Inferior parietal cortex (tissue), 1 donor: ENCODE data around the gene SYT13.
"Not testable (repeated sequence)": the region's sequence is repeated elsewhere in the genome, so short reads cannot be mapped to it uniquely, and the experiment has no call there.

Source experiments
- DNase-seq: peaks from one replicate; pipeline ENCODE4 v3.0.0-alpha.2; 2016; ENCODE audit errors: extremely low spot score

The SYT13 gene

DNA sequence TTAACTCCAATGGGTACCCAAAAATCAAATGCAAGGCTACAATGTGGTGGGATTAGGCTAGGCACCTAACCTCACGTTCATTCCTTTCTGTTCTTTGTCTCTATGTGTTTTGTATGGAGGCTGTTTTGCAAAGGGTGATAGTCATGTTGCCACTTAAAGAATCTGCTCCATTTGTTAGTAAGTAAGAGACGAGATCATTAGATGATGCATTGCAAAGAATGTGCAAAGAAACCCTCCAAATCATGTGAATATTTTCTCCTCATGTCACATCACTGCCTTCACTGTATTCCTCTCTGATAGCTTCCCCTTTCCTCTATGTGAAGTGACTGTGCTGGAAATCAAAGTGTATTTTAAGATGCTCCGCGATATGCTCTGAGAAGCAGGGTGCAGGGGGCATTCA is 11.9 kb downstream of the SYT13 start:
- no peak for DNase-seq

DNA sequence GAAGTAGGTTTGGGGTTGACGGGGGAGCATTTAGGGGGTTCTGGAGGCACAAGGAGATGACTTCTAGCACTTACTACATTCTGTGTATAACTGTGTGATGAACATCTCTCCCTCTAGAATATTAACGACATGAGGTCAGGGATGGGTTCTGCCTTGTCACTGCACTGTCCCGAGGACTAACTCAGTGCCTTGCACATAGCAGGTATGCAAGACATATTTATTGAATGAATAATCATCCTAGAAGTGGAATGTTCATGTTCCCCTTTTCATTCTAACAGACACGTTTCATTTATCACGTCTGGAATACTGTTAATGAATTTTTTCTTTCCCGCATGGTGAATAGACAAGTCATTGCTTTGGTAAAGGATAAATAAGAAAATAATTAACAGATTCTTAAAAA is 12.6 kb downstream of the SYT13 start:
- no peak for DNase-seq

DNA sequence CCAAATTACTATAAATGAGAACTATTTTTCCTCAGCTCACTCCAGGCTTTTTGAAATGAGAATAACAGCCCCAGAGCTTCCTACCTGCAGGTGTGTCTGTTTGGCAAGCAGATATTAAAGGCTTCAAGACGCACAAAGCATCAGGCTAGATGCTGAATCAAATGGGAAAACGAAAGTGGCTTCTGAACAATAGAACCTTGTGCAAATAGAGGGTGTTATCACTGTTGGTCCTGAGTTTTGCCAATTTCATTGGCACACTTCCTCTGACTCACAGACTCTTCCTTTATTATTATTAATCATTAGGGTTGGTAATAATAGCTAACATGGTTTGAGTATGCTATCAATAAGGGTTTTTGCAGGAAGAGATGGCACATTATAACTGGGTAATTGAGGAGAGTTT is 13.4 kb downstream of the SYT13 start:
- no peak for DNase-seq

DNA sequence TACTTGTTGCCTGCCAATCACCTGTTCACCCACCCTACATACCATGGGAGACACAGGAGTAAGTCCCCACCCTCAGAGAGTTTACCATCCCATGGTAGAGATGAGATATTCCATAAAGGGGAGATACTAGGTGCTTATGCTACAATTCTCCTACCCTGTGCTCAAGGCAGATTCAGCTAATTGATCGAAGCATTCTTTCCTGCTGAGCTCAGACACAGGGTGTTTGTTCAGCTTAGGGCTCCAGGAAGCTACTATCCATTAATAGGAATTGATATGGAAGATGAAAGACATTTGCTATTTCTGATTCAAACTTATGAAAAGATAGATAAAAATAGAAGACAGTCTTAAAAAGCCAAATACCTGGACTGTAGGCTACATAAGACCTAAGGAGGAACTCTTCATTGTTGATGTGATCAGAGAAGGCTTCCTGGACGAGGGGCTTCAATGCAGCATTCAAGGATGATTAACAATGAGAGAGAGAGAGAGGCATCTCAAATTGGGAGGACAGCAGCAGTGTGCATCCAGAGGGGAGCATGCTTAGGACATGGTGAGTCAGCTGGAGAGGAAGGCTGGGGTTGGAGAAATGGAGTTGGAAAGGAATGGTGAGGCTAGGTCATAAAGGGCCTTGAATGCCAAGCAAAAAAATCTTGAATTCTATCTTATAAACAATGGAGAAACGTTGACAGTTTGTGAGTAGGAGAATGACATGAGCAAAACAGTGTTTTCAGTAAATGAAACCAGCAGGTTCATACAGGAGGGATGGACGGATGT is 15.0 kb downstream of the SYT13 start:
- no peak for DNase-seq

DNA sequence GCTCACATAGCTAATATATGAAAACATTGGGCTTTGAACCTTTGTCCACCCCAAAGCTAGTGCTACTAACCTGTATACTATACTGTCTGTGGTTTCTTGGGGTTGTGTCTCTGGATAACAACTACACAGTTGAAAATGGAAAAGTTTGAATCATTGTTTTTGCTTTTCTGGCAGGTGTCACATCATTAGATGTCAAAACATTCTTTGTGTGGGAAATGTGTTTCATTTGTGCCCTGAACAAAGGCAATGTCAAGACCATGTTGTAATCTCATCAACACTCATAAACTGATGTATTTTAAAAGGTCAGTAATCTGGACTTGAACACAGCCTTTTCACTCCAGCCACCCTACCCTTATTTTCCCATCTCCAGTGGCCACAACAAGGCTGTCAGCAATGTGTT is 16.5 kb downstream of the SYT13 start:
- DNase-seq, result no peak

DNA sequence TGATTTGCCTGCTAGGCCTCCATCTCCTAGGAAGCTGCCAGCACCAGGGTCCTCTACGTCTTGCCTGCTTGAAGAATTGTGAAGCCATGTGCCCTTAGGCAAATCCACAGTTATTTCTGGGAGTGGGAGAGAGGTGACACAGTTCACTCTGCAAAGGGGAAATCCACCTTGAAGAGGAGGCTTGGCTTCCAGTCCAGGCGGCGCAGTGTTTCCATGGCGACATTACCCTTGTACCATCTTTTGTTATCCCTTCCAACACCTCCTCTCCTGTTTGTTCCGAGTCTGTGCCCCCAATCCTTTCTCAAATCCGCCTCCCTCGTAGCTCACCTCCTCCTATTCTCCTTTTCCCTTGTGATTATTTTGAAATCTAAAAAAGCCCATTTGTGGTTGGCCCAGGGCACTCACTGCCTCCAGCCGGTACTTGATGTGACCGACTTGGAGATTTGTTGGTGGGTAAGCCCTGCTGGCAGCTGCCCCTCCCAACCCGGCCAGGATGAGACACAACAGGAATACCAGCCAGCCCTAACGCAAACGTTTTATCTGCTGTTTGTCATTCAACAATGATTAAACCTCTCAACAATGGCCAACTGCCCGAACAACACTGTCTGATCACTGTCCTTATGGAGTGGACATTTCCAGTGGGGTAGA is 18.4 kb downstream of the SYT13 start:
- DNase-seq, result no peak

DNA sequence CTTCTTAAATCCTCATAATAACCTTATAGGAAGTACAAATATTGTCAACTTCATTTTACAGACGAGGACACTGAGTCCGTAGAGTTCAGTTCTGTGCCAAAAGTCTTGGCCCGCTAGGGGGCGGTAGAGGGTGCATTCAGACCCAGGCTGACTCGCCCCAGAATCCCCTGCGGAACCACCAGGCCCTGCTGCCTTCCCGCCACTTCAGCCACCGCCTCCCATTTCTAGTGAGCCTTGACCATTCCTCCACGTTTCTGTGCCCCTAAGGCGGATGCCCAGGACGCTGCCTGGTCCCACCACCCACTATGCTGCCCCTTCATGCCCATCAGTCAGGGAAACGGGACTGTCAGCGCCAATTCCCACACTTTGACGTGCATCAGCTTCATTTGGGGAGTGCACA is 19.1 kb downstream of the SYT13 start:
- DNase-seq, result no peak

DNA sequence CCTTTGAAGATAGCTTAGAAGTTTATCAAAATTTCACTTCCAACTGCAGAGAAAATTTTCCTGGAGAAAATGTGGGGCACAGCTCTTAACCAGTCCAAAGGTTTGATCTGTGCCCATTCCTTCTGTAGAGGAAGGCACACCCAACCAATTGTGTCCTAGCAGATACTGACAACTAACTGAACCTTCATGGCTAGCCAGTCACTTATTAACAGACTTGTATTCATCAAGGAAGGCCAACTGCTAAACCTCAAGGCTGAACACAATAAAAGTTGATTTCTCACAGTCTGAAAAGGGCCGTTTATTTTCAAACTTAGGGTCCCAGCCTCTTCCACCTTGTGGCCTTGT is 19.5 kb downstream of the SYT13 start:
- DNase-seq, result no peak

DNA sequence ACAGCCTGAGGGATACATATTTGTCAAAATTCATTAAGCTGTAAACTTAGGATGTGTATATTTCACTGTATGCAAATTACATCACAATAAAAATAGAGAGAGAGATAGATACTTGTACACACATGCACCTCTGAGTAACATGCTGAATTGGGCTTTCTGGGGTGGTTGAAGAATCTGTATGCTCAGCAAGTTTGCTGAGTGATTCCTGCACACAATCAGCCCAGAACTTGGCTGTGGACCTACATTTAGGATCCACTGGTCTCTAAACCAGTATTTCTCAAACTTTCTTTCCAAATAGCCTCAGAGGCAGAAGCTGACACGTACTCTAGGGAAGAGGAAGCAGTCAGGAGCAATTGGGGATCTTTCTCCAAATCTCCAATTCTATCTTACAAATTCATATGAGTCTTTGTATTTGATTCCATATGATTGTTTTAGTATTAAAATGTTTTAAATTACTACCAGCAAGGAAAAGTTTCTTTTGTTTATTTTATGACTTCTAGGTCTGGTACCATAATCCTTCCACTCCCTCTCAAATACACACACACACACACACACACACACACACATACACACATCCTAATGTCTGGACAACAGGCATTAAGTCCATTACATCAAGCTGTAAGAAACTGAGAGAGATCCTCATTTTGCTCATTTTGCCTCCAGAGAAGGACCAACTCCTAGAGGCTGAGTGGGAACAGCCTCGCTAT is 20.0 kb downstream of the SYT13 start:
- no peak for DNase-seq

DNA sequence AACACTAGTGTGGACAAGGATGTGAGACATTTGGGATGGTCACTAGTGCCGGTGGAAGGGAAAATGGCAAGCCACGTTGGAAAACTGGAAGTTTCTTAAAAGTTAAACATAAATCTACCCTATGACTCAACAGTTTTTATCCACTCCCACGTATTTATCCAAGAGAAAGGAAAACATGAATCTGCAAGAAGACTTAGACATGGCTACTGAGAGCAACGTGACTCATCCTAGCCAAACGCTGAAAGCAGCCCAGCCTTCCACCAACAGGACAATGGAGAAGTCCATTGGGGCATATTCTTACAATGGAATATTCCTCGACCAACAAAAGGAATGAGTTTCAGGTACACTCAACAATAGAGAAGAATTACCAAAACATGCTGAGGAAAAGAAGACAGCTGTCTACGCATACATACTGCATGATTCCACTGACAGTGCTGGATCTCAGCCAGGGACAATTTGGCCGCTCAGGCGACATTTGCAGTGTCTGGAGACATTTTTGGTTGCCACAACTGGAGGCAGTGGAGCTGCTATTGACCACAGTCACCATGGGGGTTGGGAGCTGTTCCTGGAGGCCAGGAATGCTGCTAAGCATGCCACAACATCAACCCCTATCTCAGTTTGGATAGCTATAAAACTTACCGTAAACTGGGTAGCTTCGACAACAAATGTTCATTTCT is 21.2 kb downstream of the SYT13 start:
- no peak for DNase-seq

DNA sequence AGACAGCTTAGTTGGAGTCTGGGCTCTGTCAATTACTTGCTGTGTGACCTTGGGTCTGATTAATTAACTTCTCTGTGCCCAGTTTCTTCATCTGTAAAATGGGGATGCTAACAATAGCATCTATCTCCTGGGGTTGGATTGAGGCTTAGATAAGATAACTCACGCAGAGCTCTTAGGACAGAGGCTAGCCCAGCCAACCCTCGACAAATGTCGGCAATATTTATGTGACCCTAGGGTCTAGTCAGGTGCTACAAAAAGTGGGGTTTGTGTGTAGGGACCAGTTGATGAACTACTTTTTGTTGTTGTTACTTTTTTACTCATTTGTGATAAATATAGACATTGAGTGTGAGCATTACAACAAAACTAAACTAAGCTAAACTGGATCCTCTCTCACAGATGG is 22.4 kb downstream of the SYT13 start:
- no peak for DNase-seq

DNA sequence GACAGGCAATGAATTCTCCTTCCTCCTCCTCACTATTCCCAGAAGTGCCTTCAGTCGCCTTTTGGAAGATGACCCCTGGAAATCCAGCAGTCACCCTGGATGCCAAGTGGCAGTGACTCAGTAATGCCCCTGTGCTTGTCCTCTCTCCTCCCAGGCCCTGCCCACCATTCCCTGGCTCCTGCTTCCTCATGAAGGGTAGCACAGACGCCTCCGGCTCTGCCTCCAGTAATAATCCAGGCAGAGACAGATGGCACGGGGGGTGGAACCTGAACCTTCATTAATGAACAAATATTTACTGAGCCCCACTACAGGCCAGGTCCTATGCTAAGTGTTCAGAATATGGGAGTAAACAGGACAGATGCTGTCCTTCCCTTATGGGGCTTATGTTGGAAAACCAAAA is 23.2 kb downstream of the SYT13 start:
- DNase-seq, result no peak

DNA sequence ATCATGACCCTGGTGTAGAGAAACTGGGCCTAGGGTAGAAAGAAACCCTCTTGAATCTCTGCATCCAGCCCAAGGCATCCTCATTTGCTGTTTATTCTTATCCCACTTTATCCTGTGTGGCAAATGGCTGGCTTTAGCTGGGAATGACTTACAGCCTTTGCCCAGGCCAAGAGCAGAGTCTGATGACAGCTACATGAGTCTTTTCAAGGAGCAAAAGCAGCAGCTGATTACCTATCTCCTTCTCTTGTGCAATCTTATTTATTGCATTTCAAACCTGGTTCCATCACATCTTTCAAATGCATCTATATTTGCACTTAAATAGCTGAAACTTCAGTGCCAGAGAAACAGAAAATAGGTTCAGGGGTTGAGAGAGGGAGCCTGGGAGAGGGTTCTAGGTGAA is 26.1 kb downstream of the SYT13 start:
- DNase-seq, result no peak

DNA sequence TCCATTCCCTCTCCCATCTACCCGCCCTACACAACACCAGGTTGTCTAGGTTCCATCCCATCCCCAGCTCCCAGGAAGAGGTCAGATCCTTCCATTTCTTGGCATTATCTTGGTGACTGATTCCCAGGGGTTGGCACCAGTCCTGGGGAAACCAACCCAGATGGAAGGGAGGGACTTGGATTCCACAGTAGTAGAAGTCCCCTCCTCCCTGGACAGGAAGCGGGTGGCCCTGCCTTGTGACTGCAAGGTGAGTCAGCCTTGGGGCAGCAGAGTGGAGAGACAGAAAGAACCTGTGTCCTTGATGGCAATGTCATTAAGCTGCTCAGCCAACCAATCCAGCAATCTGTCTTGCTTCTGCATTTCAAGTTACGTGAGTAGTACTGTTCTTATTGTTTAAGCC is 26.5 kb downstream of the SYT13 start:
- DNase-seq, result no peak

DNA sequence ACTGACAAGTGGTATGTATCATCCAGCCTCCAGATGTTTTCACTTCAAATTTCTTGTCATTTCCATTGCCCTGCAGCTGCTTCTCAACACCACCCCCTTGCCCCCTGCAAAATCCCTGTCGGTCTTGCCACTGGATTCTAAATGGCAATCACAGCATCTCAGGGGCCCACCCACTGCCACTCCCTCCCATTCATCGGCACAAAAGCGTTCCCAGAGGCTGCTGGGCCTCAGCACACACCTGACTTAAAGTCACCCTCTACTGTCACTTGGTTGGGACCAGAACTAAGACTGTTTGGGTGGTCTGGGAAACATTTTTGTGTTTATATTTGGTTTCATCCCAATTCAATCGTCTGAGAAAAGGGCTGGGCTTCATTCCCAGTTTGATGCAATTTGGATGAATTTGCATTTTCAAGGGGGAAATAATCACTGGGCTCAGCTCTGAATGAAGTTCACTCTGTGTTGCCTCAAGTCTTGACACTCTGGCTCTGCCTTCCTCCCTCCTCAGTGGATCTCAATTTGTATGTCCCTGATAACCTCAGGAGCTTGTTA is 27.1 kb downstream of the SYT13 start:
- DNase-seq, result no peak

DNA sequence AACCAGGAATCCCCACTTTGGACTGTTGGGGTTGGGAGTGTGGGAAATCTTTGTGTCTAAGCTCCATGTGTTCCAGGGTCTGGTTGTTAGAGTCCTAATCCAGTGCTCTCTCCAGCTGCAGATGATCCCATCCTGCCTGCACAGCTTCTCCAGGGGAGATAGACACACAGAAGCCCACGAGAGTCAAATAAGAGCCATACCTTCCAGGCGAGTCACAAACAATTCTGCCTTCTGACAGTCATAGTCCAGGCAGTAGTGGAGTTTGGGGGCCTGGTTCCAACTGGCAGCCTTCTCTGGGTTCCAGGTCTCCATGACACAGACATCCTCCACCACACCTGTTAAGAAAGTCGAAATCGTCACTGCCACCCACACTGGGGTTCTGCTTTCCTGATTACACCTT is 32.1 kb downstream of the SYT13 start:
- no peak for DNase-seq

DNA sequence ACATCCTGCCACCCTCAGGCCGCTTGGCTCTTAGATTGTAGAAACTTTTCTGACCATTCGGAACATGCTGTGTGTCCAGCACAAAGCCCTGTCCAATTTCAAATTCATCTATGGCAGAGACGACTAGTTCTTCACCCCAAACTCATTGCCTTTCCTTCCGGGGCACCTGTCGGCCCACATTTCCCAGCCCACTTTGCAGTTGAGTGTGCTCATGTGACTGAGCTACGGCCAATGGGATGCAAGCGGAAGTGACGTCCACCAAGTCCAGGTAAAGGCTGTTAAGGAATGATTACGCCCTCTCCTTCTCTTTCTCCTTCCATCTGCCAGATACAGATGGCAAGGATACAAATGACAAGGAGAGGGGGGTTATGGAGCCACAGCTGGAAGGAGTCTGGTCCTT is 32.5 kb downstream of the SYT13 start:
- no peak for DNase-seq

DNA sequence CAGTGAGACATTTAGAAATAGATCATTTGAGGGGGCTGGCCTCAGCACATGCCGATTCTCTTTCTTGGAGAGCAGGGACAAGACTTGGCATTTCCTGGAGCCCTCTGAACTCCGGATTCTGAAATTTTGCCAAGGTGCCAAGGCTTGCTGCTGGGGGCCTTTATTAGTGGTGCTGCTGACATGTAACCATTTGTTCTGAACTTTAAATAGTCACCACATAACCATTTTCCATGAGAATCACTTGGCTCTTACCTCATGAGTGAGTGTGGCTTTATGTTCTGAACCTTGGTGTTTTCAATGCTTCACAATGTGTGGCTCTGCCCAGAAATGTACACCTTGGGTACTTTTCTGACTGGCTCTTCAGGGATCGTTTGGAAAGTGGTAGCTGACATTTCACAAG is 33.3 kb downstream of the SYT13 start:
- no peak for DNase-seq

DNA sequence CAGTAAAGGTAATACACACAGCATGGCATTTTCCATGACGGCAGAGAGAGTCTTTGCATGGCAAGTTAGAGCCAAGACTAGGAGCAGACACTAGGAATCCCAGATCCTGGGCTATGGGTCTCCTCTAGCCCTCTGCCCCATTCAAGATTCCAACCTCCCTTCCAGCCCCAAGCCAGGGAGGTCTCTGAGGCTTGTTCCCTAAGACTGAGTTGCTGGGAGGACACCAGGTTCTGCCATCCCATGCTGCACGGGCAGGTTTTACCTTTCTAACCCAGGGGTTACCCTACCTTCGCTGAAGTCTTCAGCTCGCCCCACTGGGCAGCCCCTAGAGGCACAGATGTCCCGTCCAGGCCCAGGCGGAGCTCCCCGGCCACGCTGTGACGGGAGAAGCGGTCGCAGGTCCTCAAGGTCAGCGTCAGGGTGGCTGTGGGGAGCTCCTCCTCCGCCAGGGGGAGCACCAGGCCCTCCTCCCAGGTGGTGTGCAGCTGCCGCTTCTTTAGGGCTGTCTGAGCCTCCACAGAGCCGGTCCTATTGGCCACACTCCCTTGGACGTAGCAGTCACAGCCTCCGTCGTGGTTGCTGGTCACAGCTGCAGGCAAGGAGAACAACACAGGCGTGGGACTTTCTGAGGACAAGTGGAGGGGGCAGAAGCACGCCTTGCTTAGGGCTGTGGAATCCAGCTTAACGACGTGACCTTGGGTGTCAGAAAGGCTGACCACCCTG is 33.8 kb downstream of the SYT13 start:
- no peak for DNase-seq

DNA sequence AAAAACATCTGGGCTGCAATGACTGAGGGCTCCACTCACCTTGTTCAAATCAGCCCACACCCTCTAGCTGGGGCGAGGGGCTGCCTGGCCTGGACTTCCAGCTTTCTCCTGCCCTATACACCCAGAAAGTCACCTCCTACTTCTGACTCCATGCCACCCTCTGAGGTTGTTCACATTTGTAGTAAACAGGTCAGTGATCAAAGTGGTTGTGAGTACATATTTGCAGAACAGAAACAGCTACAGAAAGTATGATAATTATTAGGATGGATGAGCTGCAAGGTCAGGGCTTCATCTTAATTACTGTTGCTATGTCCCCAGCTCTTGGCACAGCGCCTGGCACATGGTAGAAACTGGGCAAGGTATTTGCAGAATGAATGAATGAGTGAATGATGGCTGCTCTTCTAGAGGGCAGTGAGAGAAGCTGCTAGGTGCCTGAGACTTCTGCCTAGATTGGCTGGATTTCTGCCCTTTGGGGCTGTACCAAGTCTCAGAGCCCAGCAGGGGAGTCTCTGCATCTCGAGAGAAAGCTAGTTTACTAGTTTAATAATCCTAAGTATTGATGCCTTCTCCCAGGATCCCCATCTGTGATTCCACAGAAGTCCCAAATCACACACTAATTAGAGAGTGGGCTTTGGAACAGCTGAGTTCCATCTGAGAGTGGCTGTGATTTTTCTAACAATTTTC is 36.0 kb downstream of the SYT13 start:
- no peak for DNase-seq

DNA sequence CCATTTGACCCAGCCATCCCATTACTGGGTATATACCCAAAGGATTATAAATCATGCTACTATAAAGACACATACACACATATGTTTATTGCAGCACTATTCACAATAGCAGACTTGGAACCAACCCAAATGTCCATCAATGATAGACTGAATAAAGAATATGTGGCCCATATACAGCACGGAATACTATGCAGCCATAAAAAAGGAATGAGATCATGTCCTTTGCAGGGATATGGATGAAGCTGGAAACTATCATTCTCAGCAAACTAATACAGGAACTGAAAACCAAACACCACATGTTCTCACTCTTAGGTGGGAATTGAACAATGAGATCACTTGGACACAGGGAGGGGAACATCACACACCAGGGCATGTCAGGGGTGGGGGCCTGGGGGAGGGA is 36.8 kb downstream of the SYT13 start:
- DNase-seq, result not testable (repeated sequence)
